Activated CD8-positive, alpha-beta memory T cell treated with anti-CD3 and anti-CD28 coated beads, Interleukin-2, amount 50 U/mL, for 4 hours (primary cell): ENCODE data around the gene UBC.
A peak's percentile ranks its signal among the peaks of the same experiment; 100 is the strongest.
"Not testable (repeated sequence)": the region's sequence is repeated elsewhere in the genome, so short reads cannot be mapped to it uniquely, and the experiment has no call there.

Experiments
- DNase-seq: peaks from one replicate; pipeline ENCODE4 v3.0.0-alpha.2; 2020

The UBC gene

DNA sequence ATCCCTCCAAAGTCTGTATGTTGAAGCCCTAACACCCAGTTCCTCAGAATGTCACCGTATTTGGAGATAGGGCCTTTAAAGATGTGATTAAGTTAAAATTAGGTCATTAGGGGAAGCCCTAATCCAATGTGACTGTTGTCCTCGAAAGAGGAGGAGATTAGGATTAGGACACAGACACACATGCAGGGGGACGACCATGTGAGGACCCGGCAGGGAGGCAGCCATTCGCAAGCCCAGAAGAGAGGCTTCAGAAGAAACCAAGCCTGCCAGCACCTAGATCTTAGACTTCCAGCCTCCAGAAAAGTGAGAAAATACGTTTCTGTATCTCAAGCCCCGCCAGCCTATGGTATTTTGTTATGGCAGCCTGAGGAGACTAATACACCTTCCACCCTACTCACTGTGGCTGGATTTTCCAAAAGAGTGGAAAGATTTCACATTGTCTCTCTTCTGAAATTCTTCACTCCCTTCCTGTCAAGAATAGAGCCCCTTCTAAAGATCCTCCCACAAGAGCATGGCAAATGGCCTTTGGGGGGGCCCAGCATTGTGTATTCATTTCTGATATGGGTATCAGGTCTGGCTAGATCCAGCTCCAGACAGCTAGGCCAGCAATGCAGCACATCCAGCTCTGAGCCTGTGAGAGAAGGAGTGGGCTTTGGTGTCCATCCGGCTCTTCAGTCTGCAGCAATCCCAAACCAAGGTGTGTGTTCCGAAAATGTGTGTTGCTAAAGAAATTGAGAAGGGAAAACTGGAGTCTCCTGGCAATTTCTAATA lies 15.4 kb upstream of the UBC start:
- no peak for DNase-seq

- no peak for DNase-seq
These were observed 14.6 kb upstream of the UBC start for GRCh38 chr12:124928912-124929530.

- peak; percentile 35 for DNase-seq
These were observed 13.9 kb upstream of the UBC start for GRCh38 chr12:124928095-124928911.

GRCh38 chr12:124927201-124928094 lies 13.0 kb upstream of the UBC start:
- DNase-seq, result peak; percentile 89

DNA sequence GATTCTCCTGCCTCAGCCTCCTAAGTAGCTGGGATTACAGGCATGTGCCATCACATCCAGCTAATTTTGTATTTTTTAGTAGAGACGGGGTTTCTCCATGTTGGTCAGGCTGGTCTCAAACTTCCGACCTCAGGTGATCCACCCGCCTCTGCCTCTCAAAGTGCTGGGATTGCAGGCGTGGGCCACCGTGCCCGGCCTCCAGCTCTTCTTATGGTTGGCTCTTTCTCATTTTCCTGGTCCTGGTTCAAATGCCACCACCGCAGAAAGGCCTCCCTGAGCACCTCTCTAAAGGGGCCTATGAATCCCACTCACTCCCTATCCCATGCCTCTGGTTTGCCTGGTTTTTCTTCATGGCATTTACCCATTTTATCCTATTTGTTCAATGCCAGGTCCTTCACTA lies 11.3 kb upstream of the UBC start:
- not testable (repeated sequence) for DNase-seq

DNA sequence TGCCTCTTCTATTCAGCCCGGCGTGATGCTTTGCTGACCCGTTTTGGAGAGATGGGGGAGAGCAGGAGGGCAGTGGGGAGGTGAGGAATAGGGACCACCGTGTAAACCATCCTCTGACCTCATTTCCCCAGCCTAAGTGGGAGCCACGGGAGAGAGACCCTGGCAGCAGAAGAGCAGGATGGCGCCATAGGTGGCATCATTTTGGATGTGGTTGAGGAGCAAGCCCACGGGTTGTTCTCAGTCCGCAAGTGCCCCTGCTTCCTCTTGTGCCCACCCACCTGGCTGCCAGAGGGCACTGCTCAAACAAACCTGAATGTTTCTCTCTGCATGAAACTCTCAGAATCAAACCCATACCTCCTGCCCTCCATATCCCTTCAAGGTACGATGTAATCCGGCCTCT lies 10.7 kb upstream of the UBC start:
- no peak for DNase-seq

GRCh38 chr12:124923905-124924734 lies 9.7 kb upstream of the UBC start:
- no peak for DNase-seq

- DNase-seq, result peak; percentile 61
These were observed 7.0 kb upstream of the UBC start for GRCh38 chr12:124921200-124922031.

DNA sequence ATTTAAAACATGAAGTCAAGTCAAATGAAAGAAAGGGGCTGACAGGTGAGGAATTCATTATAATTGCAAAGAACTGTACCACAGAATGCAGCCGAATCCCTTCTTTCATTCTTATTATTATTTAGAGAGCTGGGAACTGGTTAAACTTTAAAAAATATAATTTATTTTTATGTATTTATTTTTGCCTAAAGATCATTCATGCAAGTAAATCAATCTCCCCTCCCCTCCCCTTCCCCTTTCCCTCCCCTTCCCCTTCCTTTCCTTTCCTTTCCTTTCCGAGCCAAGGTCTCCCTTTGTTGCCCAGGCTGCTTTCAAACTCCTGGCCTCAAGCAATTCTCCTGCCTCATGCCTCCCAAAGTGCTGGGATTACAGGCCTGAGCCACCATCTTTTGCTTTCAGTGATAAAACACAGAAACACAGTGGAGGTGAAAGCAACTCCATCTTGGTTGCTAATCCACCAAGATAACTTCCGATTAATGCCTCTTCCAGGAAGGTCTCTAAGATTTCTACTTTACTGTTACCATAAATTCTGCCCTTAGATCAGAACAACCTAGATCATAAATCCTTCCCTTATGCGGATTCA lies 6.0 kb upstream of the UBC start:
- DNase-seq, result no peak

DNA sequence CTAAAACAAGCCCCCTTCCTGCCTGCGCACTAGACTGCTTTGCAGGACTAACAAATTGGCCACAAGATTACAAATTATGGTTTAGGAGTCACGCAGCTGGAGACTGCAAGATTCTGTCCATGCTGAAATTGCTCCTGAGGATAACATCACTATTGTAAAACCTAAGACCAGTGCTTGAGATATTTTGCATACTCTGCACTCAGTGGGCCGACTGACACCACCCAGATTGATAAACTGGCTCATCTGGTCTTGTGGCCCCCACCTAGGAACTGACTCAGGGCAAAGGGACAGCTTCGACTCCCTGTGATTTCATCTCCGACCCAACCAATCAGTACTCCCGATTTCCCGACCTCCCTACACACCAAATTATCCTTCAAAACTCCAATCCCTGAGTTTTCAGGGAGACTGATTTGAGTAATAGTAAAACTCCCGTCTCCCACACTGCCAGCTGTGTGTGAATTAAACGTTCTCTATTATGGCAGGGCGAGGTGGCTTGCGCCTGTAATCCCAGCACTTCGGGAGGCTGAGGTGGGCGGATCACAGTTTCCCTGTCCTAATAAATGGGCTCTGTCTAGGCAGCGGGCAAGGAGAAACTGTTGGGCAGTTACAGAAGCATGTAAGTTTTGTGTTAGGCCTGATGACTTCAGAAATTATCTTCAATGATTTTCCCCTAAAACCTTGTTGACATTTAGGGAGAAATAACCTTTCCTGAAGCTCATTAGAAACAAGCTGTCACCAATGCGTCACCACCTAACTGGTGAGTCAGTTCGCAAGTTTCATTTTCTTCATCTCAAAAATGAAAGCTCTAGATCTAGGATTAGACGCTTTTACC lies 5.3 kb upstream of the UBC start:
- peak; percentile 56 for DNase-seq

- not testable (repeated sequence) for DNase-seq
These were observed 4.2 kb upstream of the UBC start for GRCh38 chr12:124918622-124918988.

DNA sequence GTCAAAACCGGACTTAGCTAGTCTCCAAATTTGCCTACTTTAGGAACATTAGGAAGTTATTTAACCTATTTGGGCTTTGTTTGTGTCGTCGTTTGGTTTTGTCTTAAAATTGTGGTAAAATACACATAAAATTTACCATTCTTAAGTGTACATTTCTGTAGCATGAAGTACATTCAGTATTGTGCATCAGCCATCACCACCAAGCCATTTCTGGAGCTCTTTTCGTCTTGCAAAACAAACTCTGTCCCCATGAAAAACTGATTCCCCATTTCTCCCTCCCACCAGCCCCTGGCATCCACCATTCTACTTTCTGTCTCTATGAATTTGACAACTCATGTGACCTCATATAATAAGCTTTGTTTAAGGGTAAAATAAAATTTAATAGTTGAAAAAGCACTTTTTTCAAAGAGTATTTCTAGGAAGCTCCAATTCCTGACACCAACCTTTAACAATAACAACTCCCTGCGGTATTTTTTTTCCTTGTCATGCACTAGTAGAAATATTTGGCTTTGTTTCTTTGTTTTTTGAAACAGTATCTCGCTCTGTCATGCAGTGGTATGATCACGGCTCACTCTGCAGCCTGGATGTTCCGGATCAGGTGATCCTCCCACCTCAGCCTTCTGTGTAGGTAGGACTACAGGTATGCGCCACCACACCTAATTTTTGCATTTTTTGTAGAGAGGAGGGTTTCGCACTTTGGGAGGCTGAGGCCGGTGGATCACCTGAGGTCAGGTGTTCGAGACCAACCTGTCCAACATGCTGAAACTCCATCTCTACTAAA lies 3.6 kb upstream of the UBC start:
- DNase-seq, result no peak

GRCh38 chr12:124917135-124917840 lies 2.8 kb upstream of the UBC start:
- peak; percentile 83 for DNase-seq

- DNase-seq, result no peak
These were observed 2.1 kb upstream of the UBC start for GRCh38 chr12:124916374-124917134.

GRCh38 chr12:124915239-124916236 lies 1.1 kb upstream of the UBC start:
- DNase-seq, result no peak
